Right hindlimb (tissue), 1 donor: ENCODE data around the gene CRKL.

Experiments used
- DNase-seq: peaks from one replicate; pipeline ENCODE4 v3.0.0-alpha.2; 2018

The CRKL gene

DNA sequence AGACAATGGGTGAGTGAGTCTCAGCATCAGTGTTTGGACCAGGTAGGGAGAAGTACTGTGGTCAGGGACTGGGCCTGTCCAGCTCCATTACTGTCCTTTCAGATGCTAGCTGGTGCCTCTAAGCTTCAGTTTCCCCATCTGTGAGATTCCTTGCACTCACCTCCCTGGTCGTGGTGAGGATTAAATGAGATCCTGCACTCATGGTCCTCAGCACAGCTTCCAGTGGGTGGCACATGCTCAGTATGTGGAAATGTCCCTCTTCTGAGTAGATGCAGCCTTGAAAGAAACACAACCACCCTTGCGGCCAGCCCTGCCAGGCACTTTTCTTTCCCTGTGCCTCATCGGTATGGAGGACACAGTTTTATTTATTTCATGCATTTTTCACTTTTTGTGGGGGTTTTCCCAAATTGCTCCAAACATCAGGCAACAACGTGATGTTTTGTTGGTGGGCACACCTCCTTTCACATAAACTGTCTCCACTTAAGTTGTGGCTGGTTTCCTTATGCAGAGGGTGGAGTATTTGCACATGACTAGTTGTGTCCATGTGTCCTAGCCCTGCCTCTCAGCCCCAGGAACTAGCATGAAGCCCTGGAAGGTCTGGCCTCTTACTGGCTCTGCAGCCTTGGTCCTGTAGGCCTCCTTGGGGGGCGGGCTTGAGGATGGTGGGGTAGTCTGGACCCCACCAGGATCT lies 66.0 kb downstream of the CRKL start:
- DNase-seq, result no peak

DNA sequence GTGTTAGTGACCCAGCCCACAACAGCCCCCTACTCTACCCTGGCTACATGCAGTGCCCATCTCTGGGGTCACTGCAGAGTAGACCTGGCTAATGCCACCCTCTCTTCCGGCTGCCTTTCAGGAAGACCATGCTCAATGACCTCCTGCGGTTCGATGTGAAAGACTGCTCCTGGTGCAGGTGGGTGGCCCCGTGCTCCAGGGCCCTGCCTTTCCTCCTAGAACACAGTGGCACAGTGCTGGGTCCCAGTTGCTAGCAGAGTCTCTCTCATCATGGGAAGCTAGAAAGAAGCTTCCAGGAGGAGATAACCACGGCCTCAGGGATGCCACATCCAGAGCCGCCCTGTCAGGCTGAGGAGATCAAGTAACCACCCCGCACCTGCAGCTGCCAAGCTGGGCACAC lies 68.5 kb downstream of the CRKL start:
- no peak for DNase-seq

DNA sequence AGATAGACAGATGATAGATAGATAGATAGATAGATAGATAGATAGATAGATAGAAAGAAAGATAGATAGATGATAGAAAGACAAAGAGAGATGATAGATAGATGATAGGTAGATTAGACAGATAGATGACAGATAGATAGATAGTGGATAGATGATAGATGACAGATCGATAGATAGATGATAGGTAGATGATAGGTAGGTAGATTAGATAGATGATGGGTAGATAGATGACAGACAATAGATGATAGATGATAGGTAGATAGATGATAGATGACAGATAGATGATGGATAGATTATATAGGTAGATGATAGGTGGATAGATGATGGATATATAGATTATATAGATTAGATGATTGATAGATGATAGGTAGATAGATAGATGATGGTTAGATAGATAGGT lies 69.2 kb downstream of the CRKL start:
- DNase-seq, result no peak

DNA sequence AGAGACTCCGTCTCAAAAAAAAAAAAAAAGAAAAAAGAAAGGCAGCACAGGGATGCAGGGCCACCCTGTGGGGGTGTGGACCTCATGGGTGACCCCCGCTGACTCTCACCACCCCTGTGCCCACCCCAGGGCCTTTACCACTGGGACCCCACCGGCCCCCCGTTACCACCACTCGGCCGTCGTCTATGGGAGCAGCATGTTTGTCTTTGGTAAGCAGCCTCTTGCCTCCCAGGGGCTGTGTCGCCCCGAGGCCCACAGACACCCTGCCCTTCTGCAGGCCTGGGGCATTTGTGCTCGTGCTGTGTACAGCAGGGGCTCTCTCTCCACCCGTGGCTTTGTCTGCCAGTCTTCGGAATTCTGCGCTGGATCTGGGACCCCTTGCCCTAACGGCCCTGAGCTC lies 70.2 kb downstream of the CRKL start:
- DNase-seq, result no peak

DNA sequence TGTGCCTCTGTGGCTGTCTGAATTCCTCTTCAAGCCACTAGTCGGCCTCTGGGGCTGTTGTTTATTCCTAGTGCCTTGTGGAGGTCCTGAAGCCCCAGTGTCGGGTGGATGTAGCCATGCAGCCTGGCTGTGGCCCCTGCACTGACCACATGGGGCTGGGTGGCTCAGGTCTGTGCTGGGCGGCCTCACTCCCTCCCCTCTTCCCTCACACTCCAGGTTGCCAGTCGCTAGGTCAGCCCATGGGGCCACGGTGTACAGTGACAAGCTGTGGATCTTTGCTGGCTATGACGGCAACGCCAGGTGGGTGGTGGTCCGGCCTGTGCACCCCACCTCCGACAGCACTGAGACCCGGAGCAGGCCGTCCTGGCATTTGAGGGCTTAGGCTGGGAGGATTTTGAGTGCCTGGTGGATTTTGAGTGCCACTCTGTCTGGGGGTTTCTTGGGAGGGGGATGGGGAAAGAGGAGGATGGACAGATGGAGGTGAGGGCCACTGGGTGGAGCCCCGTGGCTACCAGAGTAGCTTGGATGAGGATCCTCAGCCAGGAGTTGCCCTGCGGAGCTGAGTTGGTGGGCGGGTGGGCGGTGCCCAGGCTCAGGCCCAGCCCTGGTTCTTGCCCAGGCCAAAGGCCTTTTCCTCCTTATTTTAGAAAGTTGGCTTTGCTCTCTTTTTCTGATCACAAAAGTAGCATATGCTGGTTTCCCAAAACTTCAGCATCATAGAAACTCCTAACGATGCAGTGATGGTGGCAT lies 71.5 kb downstream of the CRKL start:
- no peak for DNase-seq

DNA sequence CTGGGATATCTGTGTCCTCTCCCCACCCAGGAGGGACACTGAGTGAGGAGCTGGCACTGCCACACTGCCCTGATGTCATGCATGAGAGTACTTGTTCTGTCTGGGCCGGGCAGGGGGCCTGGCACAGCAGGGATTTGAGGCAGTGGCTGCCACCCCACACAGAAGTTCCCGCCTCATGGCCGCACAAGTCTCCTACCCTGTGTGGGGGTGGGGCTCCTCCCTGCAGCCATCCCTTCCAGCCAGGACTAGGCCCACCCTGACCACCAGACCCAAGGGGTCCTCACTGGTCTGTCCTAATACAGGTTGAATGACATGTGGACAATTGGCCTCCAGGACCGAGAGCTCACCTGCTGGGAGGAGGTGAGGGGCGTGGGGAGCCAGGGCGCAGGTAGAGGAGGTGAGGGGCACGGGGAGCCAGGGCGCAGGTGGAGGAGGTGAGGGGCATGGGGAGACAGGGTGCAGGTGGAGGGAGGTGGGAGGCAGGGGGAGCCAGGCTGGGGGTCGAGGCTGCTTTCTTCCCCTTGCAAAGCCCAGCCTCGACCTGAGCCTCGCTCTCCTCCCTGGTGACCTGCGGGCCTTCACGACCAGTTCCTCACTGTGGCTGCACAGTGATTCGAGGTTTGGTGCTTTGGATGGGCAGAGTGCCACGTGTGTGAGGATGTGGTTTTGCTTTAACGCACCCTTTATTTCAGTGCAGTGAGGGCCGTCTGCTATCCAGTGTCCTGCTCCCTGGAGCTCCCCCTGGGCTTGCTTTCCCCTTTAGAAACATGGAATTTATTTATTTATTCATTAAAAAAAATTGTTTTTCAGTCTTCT lies 72.3 kb downstream of the CRKL start:
- no peak for DNase-seq

DNA sequence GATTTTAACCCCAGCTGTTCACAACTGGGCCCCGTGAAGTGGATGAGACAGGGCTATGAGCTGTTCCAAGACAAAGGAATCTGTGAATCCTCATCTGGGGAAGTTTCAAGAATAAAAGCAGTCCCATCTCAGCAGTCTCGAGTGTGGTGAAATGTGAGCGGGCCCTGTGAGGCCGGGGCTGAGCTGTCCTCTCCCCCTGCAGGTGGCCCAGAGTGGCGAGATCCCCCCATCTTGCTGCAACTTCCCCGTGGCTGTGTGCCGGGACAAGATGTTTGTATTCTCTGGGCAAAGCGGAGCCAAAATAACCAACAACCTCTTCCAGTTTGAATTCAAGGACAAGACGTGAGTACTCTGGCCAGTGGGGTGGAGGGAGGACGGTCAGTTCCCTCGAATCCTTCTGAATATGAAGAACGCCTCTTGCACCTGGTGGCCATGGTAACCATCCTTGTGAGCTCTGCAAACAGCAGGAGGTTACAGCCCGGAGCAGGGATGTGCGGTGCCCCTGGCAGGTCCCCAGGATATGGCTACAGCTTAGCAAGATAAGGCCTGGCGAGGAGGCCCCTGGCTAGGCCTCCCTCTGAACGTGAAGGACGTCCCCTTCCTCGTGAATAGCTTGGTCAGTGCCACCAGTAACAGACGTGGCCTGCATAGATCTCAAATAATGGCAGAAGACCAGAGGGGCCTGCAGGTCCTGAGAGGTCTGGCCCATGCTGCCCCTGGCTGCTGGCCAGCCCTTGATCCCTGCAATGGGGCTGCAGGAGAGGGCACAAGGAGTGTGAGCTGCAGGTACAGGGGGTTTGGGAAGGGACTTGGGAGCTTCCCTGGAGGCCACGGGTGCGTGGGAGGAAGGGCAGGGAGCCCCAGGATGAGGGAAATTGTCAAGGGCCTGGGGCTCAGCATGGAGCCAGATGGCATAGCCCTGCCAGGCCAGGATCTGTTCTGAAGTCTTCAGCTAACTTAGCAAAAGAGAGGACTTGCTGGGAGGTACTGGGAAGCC lies 73.3 kb downstream of the CRKL start:
- DNase-seq, result no peak

DNA sequence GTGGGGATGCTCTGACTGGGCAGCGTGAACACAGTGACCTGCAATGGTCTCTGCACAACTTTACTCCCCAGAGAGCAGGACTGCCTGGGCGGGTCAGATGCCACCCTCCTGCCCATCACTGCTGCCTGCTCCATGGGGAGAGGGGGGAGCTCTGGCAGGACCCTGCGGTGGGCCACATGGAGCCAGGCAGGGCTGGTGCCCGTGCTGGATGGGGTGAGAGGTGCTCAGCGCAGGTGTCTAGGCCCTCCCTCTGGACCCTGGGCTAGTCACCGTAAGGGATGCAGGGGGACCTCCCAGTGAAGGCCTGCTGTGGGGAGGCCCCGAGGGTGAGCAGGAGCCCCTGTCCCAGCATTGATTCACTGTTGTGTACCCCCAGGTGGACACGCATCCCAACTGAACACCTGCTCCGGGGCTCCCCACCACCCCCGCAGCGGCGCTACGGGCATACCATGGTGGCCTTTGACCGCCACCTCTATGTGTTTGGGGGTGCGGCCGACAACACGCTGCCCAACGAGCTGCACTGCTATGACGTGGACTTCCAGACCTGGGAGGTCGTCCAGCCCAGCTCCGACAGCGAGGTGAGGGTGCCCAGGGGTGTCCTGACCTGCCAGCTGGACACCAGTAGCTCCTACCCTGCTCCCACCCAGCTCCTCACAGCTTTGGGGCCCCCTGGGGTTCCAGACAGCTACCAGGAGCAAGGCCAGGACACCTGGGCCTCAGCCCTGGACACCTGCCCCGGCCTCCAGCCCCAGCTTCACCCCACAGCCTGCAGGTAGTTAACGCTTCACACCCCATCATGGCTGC lies 74.2 kb downstream of the CRKL start:
- DNase-seq, result no peak

DNA sequence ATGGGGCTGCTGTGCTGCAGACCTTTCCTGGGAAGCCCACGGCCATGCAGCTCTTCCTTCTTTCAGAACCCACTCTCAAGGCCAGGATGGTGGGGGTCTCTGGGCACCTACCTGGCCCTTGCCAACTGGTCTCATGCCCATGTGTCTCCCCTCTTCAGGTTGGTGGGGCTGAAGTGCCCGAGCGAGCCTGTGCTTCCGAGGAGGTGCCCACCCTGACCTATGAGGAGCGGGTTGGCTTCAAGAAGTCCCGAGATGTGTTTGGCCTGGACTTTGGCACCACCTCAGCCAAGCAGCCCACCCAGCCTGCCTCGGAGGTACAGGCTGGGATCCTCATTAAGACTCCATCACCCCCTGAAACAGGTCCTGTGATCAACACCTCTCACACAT lies 74.8 kb downstream of the CRKL start:
- DNase-seq, result no peak

DNA sequence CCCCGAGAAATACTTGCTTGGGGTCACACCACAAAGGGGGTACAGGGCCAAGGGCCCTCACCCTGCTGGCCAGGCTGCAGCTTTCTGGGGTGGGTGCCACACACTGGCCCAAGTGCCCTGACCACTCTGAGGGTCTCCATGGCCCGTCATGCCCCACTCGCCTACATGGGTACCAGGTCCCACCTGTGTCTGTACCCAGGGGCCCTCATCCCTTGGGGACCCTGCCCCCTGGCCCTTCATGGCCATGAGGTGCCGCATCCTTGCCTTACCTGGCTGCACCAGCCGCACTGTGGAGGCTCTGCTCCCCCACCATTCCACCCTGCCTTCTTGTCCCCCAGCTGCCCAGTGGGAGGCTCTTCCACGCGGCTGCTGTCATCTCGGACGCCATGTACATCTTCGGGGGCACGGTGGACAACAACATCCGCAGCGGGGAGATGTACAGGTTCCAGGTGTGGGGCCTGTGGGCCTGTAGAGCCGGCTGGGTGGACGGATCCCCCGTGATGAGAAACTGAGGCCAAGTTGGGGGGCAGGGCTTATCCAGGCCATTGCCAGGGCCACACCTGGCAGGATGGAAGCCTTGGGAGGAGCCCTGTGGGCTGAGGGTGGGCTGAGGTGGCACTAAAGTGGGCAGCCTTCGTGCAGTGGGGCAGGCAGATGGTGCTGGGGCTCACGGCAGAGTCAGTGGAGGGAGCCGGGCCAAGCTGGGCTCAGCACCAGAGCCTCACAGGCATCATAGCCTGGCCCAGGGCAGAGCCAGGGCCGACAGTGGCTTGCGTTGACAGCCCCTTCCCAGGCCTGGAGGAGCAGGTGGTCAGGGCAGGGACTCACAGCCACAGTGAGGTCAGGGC lies 75.5 kb downstream of the CRKL start:
- DNase-seq, result no peak

DNA sequence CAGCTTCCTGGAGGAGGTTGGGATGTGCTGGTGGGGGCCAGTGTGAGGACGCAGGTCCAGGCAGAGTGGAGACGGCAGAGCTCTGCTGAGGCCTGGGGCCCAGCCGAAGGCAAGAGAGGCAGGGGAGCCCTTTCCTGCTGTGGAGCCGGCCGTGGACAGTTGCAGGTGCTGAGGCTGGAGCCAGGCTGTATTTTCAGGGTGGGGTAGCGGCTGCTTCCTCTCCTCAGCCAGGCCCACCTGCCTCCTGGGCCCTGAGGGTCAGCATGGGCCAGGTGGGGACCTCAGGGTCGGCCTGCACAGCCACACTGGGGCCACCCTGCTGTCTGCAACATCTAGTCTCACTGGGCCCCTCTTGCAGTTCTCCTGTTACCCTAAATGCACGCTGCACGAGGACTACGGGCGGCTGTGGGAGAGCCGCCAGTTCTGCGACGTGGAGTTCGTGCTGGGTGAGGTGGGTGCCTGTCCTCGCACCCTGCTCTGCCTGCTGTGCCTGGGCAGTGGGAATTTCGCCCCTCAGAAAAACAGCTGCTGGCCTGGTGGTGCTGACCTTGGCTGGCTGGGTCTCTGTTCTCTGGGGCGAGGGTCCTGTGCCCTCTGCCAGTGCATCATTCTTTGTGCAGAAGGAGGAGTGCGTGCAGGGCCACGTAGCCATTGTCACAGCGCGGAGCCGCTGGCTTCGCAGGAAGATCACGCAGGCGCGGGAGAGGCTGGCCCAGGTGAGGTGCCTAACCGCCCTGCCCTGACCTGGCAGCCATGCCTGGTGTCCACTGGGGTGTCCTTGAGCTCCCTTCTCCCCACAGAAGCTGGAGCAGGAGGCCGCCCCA lies 76.3 kb downstream of the CRKL start:
- no peak for DNase-seq

DNA sequence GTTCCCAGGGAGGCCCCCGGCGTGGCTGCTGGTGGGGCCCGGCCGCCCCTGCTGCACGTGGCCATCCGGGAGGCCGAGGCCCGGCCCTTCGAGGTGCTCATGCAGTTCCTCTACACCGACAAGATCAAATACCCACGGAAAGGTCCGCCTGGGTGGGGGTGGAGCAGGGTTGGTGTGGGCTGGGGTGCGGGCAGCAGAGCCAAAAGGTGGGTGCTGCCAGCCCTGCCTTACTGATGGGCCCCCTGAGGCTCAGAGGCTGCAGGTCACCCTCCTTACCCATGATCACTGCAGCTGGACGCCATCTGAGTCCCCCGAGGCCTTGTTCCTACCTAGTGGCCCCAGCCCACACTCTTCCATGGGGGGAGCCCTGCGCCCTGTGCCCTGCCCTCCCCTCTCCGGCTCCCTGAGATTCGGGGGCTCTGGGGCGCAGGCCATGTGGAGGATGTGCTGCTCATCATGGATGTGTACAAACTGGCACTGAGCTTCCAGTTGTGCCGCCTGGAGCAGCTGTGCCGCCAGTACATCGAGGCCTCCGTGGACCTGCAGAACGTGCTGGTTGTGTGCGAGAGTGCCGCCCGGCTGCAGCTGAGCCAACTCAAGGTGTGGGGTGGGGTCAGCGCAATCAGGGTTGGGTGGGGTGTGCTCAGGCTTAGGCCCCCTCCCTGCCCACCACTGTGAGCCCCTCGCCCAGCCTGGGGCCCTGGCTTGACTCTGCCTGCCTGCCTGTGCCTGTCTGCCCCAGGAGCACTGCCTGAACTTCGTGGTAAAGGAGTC lies 77.1 kb downstream of the CRKL start:
- DNase-seq, result no peak

DNA sequence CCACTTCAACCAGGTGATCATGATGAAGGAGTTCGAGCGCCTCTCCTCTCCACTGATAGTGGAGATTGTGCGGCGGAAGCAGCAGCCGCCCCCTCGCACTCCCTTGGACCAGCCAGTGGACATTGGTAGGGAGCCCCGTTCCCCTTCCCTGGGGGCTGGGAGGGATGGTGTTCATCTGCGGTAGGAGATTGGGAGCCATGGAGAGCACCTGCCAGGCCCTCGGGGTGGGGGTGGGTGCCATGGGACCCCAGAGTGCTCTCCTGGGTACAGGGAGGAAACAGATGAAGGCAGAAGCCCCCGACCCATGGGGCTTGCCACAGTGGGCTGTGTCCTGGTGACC lies 77.7 kb downstream of the CRKL start:
- no peak for DNase-seq

DNA sequence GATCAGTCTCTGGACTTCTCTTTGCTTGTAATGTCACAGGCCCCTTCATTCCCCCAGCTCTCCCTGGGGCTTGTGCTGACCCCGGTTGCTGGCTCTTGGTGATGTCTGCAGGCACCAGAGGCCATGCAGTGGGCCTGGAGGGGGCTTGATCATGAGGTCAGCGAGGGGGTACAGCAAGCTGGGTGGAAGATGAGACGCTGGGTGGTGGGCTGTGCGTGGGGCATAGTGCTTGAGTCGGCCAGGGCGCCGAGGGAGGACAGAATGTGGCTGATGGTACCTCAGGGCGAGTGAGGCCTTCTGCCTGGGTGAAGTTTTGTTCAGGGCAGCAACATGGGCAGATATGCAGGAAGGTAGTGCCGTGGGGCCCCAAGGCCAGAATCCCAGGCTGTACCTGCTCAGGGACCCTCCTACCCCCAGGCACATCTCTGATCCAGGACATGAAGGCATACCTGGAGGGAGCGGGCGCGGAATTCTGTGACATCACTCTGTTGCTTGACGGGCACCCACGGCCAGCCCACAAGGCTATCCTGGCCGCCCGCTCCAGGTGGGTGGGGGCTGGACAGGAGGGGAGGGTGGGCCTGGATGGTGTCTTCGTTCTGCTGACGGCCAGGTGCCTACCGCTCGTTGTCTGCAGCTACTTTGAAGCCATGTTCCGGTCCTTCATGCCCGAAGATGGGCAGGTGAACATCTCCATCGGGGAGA lies 78.3 kb downstream of the CRKL start:
- DNase-seq, result no peak

DNA sequence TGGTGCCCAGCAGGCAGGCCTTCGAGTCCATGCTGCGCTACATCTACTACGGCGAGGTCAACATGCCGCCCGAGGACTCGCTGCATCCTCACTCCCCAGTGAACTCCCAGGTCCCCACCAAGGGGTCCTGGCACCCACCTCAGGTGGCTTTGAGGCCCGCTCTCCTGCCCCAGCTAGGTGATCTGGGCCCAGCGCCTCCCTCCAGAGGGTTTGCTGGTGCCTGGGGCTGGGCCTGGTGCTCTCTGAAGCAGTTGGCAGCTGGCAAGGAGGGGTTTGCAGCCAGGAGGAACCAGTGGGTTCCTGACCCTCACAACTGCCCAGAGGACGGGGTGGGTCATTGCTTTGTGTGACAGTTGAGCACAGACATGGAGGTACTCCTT lies 78.8 kb downstream of the CRKL start:
- no peak for DNase-seq

DNA sequence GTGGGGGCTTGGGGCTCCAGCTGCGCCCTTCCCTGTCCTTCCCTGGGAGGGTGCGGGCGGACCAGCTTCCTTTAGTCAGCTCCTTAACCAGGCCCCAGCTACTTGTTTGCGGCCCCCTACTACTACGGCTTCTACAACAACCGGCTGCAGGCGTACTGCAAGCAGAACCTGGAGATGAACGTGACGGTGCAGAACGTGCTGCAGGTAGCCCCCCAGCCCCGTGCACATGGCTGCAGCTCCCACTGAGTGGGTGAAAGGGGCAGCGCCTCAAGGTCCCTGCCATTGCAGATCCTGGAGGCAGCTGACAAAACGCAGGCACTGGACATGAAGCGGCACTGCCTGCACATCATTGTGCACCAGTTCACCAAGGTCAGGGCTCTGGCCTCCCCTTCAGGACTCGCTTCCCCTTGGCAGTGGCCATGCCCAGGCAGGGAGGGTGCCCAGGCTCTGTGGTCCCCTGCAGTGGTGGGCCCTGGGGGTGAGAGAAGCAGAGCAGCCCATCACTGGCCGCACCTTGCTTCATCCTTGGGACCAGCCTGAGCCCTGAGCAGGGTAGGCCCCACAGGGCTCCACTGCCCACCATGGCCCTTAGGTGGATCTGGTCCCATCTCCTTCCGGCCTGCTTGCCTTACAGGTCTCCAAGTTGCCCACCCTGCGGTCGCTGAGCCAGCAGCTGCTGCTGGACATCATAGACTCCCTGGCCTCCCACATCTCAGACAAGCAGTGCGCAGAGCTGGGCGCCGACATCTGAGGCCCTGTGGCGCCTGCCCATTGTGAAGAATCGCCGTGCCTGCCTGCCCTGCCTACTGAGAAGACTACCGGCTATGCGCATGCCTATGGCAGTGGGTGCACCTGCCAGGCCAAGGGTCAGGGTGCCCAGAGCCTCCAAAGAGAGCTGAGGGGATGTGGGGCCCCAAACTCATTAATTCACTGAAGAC lies 79.7 kb downstream of the CRKL start:
- DNase-seq, result no peak

DNA sequence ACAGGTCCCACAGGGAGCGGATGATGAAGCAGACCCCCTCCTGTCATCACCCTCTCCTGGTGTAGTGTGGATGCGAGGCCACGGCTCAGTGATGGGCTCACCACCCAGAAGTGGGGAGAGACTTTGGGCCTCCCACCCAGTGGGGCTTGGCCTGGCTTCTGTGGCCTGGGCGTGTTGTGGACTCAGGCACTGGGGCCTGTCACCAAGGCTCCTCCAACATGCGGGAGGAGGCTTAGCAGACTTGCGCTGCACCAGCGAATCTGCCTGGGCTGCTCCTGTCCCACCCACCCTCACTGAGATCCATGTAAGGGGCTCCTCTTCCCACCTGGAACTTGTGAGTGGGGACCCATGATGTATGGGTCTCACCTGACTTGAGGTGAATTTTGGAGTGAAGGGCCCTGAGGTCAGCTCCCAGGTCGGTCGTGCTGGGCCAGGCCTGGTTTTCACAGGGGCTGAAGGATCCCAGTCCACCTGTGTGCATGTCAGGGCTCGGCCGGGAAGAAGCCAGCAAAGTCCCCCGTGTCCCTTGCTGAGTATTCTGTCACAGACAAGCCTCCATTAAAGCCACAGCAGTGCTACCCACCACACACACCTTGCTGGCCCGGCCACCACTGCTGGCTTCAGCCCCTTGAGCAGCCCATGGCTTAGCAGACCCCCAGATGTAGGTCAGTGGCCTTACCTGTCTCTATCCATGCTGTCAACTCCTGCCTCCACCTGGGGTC lies 80.5 kb downstream of the CRKL start:
- no peak for DNase-seq
